ENCODE results near the gene MLST8. TPM values are rescaled to one million over a fixed set of nuclear protein-coding genes. Genes with fewer than 3 reads are reported as not detected.

MLST8 gene
- total and polyA plus RNA-seq, 4 experiments from 2014 or later, result 27.4 to 34.7 (median 29.6) TPM

DNA sequence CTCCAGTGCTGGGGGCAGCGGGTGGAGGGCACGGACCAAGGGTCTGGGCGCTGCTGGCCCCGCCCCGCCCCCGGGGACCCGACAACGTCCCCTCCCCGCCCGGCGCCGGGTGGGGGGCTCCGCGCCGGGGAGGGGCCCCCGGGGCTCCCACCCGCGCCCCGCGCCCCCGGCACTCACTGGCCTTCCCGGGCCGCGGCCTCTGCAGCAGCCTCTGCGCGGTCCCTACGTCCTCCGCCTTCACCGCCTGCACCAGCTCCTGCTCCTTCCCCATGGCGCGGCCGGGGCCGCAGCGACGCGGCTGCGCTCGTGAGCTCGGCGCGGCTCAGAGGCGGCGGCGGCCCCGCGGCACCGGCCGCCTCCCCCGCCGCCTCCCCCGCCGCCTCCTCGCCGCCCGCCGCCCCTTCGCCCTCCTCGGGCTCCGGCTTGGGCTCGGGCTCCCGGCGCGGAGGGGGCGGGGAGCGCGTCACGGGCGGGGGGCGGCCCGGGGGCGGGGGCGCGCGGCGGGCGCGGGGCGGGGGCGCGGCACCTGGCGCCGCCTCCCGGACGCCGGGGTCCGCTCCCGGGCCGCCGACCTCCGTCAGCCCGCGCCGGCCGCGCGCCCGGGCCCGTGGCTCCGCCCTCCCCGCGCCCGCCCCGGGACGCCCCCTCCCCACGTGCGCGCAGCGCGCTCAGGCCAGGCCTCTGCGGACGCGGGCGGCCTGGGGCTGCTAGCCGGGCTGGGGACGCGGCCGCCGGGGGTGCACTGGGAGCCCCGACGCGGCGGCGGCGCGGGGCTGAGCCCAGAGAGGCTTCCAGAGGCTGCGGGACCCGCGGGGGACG, 8.9 kb upstream of the MLST8 start, which contains the start of gene CASKIN1:
Gene CASKIN1, minus strand, starts transcription at position 444 of the 819 bp plus-strand sequence. Its CDS starts 173 bp downstream, at position 271.
- no peak for DNase-seq
- H3K27ac Mint-ChIP-seq, result no peak within 1 kb of the TSS
- Histone ChIP-seq H3K27me3 (ENCODE audit: insufficient read depth, low read length) (peaks cover 30% of the 10 kb centered on the region), H3K27ac (ENCODE audit: low read depth, low read length) (no peak within 1 kb of the TSS), H3K36me3 (ENCODE audit: insufficient read depth, low read length) (no peaks in the 10 kb centered on the region), H3K9me3 (ENCODE audit: control insufficient read depth in 1 of 2, low read length in 2 of 2) (no peaks in the 10 kb centered on the region), H3K4me3 (ENCODE audit: low read length in 2 of 2) (peak within 1 kb of the TSS in 1 of 2 donors; percentile 31), H3K4me1 (ENCODE audit: insufficient read depth, low read length) (peaks cover 11% of the 10 kb centered on the region)
- H3K4me1 Mint-ChIP-seq, result peaks cover 2 to 13% (median 7%) of the 10 kb centered on the region in 4 donors
- peaks cover 17 to 19% of the 10 kb centered on the region in 2 donors for H3K27me3 Mint-ChIP-seq
- CTCF ChIA-PET (ENCODE audit: partially characterized antibody), result interaction anchor here (1.8 to 3.3 kb wide), 2 partner anchors 29 to 55 kb away, joined by 6 to 42 read pairs; partner anchors contain the start of gene ECI1
- H3K4me3 Mint-ChIP-seq, result peak within 1 kb of the TSS in 7 of 8 donors; percentile 40 to 62 (median 44)
- intact Hi-C loops (cut with micrococcal nuclease), result no loop called here
- no peaks in the 10 kb centered on the region for H3K36me3 Mint-ChIP-seq
- no peaks in the 10 kb centered on the region for H3K9me3 Mint-ChIP-seq
- POLR2A ChIA-PET (ENCODE audit: partially characterized antibody), result interaction anchor here (1.5 to 3.6 kb wide), 3 partner anchors 8 to 55 kb away, joined by 3 to 29 read pairs (median 24); partner anchors contain the start of genes ECI1, MLST8 and PGP

DNA sequence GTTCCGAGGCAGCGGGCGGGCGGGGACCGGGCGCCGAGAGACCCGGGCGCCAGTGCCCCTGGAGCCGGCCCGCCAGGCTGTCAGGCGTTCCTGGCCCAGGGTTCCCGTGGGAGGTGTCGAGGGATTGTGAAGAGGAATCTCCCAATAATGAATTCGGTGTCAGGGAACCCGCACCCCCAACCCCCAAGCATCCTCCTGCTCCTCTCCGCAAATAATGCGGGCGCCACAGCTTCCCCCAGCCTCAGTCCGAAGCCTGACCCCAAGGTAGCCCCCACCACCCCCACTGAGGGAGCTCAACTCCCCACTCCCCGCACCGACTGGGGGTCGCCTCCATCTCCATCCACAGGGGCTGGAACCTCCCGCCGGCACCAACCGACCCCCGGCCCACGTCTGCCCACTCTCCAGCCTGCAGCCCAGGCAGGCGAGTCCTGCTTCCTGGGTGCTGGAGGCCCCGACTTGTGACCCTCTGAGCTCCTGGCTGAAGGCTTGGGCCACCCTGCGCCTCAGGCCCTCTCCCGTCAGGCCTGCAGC, 8.2 kb upstream of the MLST8 start:
- no peaks in the 10 kb centered on the region for H3K36me3 ChIP-seq (ENCODE audit: insufficient read depth, low read length)
- peak overlapping the region in 7 of 8 donors; percentile 17 to 62 (median 43) for H3K4me3 Mint-ChIP-seq
- H3K27me3 ChIP-seq (ENCODE audit: insufficient read depth, low read length), result peaks cover 30% of the 10 kb centered on the region
- POLR2A ChIA-PET (ENCODE audit: partially characterized antibody), result interaction anchor here (1.5 to 3.6 kb wide), 2 partner anchors 8 to 18 kb away, joined by 3 to 24 read pairs; partner anchors contain the start of genes MLST8 and PGP
- no peak overlapping the region for H3K4me3 ChIP-seq (ENCODE audit: low read length in 2 of 2)
- CTCF ChIA-PET (ENCODE audit: partially characterized antibody), result no interaction called here
- peaks cover 17 to 19% of the 10 kb centered on the region in 2 donors for H3K27me3 Mint-ChIP-seq
- H3K36me3 Mint-ChIP-seq, result no peaks in the 10 kb centered on the region
- no peaks in the 10 kb centered on the region for H3K9me3 Mint-ChIP-seq
- no peak for DNase-seq
- H3K4me1 Mint-ChIP-seq, result peaks cover 2 to 13% (median 7%) of the 10 kb centered on the region in 4 donors
- no peak overlapping the region for H3K27ac Mint-ChIP-seq
- H3K27ac ChIP-seq (ENCODE audit: low read depth, low read length), result no peak overlapping the region
- no peaks in the 10 kb centered on the region for H3K9me3 ChIP-seq (ENCODE audit: control insufficient read depth in 1 of 2, low read length in 2 of 2)
- H3K4me1 ChIP-seq (ENCODE audit: insufficient read depth, low read length), result peaks cover 11% of the 10 kb centered on the region
- intact Hi-C loops (cut with micrococcal nuclease), result no loop called here

DNA sequence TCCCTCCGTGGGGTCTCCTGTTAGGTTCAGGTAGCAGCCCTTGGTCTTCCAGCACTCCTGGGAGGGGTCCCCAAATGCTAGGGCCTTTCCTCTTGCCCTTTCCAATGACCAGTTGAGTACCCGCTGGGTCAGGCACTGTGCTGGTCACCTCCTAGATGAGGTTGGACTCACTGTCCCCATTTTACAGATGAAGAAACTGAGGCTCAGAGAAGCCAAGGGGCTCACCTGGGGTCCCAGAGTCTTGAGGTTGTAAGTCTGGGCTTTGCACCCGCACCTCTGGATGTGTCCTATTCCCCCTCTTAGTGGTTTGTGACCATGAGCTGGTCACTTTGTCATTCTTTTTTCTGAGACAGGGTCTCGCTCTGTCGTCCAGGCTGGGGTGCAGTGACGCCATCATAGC, 7.5 kb upstream of the MLST8 start:
- Mint-ChIP-seq H3K4me3 (peak overlapping the region in 6 of 8 donors; percentile 27 to 67 (median 56)), H3K36me3 (no peaks in the 10 kb centered on the region), H3K9me3 (no peaks in the 10 kb centered on the region), H3K27me3 (peaks cover 16 to 17% of the 10 kb centered on the region in 2 donors), H3K4me1 (peaks cover 2 to 13% (median 7%) of the 10 kb centered on the region in 4 donors), H3K27ac (peak overlapping the region in 1 of 7 donors; percentile 19)
- CTCF ChIA-PET (ENCODE audit: partially characterized antibody), result interaction anchor here (1.0 kb wide), 1 partner anchor 54 kb away, joined by 4 read pairs; the partner anchor contains the start of gene ECI1
- Histone ChIP-seq H3K27ac (ENCODE audit: low read depth, low read length) (no peak overlapping the region), H3K4me1 (ENCODE audit: insufficient read depth, low read length) (peaks cover 11% of the 10 kb centered on the region), H3K36me3 (ENCODE audit: insufficient read depth, low read length) (no peaks in the 10 kb centered on the region), H3K27me3 (ENCODE audit: insufficient read depth, low read length) (peaks cover 30% of the 10 kb centered on the region), H3K9me3 (ENCODE audit: control insufficient read depth in 1 of 2, low read length in 2 of 2) (no peaks in the 10 kb centered on the region), H3K4me3 (ENCODE audit: low read length in 2 of 2) (no peak overlapping the region)
- POLR2A ChIA-PET (ENCODE audit: partially characterized antibody), result interaction anchor here (0.6 to 1.5 kb wide), 2 partner anchors 10 to 17 kb away, joined by 3 read pairs; partner anchors contain the start of gene PGP
- intact Hi-C loops (cut with micrococcal nuclease), result no loop called here
- no peak for DNase-seq

DNA sequence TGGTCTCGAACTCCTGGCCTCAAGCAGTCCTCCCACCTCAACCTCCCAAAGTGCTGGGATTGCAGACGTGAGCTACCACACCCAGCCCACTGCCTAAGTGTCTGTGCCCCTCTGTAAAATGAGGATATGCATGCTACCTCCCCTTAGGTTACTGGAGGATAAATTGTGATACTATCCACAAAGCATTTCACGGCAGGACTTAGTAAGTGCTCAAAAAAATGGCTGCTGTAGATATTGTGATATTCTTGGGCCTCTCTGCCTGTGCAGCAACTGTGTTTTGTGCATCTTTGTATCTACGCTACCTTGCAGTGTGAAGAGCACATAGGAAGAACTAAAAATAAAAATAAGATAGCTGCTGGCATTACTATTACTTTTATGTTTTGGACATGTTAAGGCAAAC, 7.0 kb upstream of the MLST8 start:
- Histone ChIP-seq H3K27ac (ENCODE audit: low read depth, low read length) (no peak overlapping the region), H3K4me3 (ENCODE audit: low read length in 2 of 2) (no peak overlapping the region), H3K27me3 (ENCODE audit: insufficient read depth, low read length) (peaks cover 30% of the 10 kb centered on the region), H3K36me3 (ENCODE audit: insufficient read depth, low read length) (no peaks in the 10 kb centered on the region), H3K9me3 (ENCODE audit: control insufficient read depth in 1 of 2, low read length in 2 of 2) (no peaks in the 10 kb centered on the region), H3K4me1 (ENCODE audit: insufficient read depth, low read length) (peaks cover 11% of the 10 kb centered on the region)
- Mint-ChIP-seq H3K4me3 (peak overlapping the region in 6 of 8 donors; percentile 6 to 67 (median 56)), H3K36me3 (no peaks in the 10 kb centered on the region), H3K9me3 (no peaks in the 10 kb centered on the region), H3K27me3 (peaks cover 16 to 17% of the 10 kb centered on the region in 2 donors), H3K4me1 (peaks cover 2 to 13% (median 7%) of the 10 kb centered on the region in 4 donors), H3K27ac (no peak overlapping the region)
- intact Hi-C loops (cut with micrococcal nuclease), result no loop called here
- DNase-seq, result no peak
- ChIA-PET POLR2A (ENCODE audit: partially characterized antibody) (interaction anchor here (0.6 kb wide), 1 partner anchor 10 kb away, joined by 3 read pairs; no protein-coding TSS in a partner anchor), CTCF (ENCODE audit: partially characterized antibody) (interaction anchor here (1.0 kb wide), 1 partner anchor 53 kb away, joined by 4 read pairs; the partner anchor contains the start of gene ECI1)

DNA sequence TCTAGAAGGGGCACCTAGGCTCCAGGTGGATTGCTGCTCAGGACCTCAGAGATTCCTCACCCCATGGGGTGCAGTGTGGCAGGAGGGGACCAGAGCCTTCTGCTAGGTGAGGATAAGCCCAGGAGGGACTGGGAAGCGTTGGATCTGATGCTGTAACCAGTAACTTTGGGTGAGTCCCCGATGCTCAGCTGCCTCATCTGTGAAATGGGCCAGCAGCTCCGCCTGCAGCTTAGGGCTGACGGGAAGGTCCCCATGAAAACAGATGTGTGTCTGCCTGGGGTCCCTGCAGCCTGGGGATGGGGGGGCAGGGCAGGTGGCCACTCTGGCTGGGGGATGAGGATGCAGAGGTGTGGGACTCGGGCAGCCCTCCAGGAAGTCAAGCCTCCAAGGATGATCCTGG, 6.2 kb upstream of the MLST8 start:
- DNase-seq, result no peak
- Histone ChIP-seq H3K4me1 (ENCODE audit: insufficient read depth, low read length) (peaks cover 11% of the 10 kb centered on the region), H3K27me3 (ENCODE audit: insufficient read depth, low read length) (peaks cover 30% of the 10 kb centered on the region), H3K9me3 (ENCODE audit: control insufficient read depth in 1 of 2, low read length in 2 of 2) (no peaks in the 10 kb centered on the region), H3K36me3 (ENCODE audit: insufficient read depth, low read length) (no peaks in the 10 kb centered on the region), H3K4me3 (ENCODE audit: low read length in 2 of 2) (no peak overlapping the region), H3K27ac (ENCODE audit: low read depth, low read length) (no peak overlapping the region)
- Mint-ChIP-seq H3K27me3 (peaks cover 16 to 17% of the 10 kb centered on the region in 2 donors), H3K4me3 (peak overlapping the region in 1 of 8 donors; percentile 27), H3K4me1 (peaks cover 2 to 18% (median 9%) of the 10 kb centered on the region in 4 donors), H3K27ac (no peak overlapping the region), H3K36me3 (no peaks in the 10 kb centered on the region), H3K9me3 (no peaks in the 10 kb centered on the region)
- ChIA-PET CTCF (ENCODE audit: partially characterized antibody) (no interaction called here), POLR2A (ENCODE audit: partially characterized antibody) (no interaction called here)
- intact Hi-C loops (cut with micrococcal nuclease), result no loop called here

DNA sequence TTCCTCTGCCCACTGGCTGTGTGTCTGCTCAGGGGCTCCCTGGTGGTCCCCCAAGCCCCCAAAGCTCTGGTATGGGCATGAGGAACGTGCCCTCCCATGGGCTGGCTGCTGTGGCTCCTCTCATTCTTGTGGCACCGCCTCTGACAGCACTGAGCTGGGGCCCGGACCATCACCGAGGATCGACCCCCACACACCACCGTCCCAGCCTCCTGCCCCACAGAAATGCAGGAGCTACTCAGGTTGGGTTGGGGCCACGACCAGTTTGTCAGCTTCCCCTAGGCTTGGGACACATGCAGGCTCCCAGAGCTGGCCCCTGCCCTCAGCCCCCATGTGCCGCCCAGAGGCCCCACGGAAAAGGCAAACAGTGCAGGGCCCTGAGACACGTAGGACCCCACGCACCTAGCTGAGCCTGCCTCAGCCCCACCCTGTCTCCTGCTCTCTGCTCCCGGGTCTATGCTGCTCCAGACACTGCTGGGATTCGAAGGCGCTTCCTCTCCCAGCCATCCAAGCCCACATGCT, 5.6 kb upstream of the MLST8 start:
- Histone ChIP-seq H3K4me1 (ENCODE audit: insufficient read depth, low read length) (peaks cover 15% of the 10 kb centered on the region), H3K27ac (ENCODE audit: low read depth, low read length) (no peak overlapping the region), H3K36me3 (ENCODE audit: insufficient read depth, low read length) (no peaks in the 10 kb centered on the region), H3K4me3 (ENCODE audit: low read length in 2 of 2) (no peak overlapping the region), H3K27me3 (ENCODE audit: insufficient read depth, low read length) (peaks cover 27% of the 10 kb centered on the region), H3K9me3 (ENCODE audit: control insufficient read depth in 1 of 2, low read length in 2 of 2) (no peaks in the 10 kb centered on the region)
- no peak overlapping the region for H3K4me3 Mint-ChIP-seq
- H3K27ac Mint-ChIP-seq, result no peak overlapping the region
- peaks cover 14 to 17% of the 10 kb centered on the region in 2 donors for H3K27me3 Mint-ChIP-seq
- H3K36me3 Mint-ChIP-seq, result peaks cover 0 to 2% of the 10 kb centered on the region in 2 donors
- no peak for DNase-seq
- POLR2A ChIA-PET (ENCODE audit: partially characterized antibody), result no interaction called here
- no peaks in the 10 kb centered on the region for H3K9me3 Mint-ChIP-seq
- H3K4me1 Mint-ChIP-seq, result peaks cover 5 to 22% (median 12%) of the 10 kb centered on the region in 4 donors
- CTCF ChIA-PET (ENCODE audit: partially characterized antibody), result no interaction called here
- intact Hi-C loops (cut with micrococcal nuclease), result no loop called here

DNA sequence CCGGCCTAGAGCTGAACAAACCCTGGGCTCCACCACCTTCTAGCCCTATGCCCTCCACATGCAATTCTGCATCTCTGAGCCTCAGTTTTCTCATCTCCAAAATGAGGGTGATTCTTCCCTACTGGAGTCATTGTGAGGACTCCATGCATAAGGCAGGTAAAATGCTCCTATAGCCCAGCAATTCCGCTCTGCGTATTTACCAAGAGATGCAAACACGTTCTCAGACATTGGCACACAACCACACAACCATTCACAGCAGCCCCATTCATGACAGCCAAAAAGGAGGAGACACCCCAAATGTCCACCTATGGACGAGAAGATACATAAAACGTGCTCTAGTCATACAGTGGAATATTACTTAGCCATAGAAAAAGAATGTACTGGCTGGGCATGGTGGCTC, 4.9 kb upstream of the MLST8 start:
- no peak overlapping the region for H3K4me3 ChIP-seq (ENCODE audit: low read length in 2 of 2)
- Mint-ChIP-seq H3K4me3 (no peak overlapping the region), H3K36me3 (peaks cover 0 to 2% of the 10 kb centered on the region in 2 donors), H3K4me1 (peaks cover 4 to 17% (median 10%) of the 10 kb centered on the region in 4 donors), H3K27ac (no peak overlapping the region), H3K27me3 (peaks cover 10 to 13% of the 10 kb centered on the region in 2 donors), H3K9me3 (no peaks in the 10 kb centered on the region)
- POLR2A ChIA-PET (ENCODE audit: partially characterized antibody), result no interaction called here
- peaks cover 21% of the 10 kb centered on the region for H3K27me3 ChIP-seq (ENCODE audit: insufficient read depth, low read length)
- H3K36me3 ChIP-seq (ENCODE audit: insufficient read depth, low read length), result no peaks in the 10 kb centered on the region
- intact Hi-C loops (cut with micrococcal nuclease), result no loop called here
- no peak for DNase-seq
- H3K9me3 ChIP-seq (ENCODE audit: control insufficient read depth in 1 of 2, low read length in 2 of 2), result no peaks in the 10 kb centered on the region
- peaks cover 12% of the 10 kb centered on the region for H3K4me1 ChIP-seq (ENCODE audit: insufficient read depth, low read length)
- no peak overlapping the region for H3K27ac ChIP-seq (ENCODE audit: low read depth, low read length)
- CTCF ChIA-PET (ENCODE audit: partially characterized antibody), result no interaction called here
